ENCODE data around the gene HOXB7.

HOXB7 gene

DNA sequence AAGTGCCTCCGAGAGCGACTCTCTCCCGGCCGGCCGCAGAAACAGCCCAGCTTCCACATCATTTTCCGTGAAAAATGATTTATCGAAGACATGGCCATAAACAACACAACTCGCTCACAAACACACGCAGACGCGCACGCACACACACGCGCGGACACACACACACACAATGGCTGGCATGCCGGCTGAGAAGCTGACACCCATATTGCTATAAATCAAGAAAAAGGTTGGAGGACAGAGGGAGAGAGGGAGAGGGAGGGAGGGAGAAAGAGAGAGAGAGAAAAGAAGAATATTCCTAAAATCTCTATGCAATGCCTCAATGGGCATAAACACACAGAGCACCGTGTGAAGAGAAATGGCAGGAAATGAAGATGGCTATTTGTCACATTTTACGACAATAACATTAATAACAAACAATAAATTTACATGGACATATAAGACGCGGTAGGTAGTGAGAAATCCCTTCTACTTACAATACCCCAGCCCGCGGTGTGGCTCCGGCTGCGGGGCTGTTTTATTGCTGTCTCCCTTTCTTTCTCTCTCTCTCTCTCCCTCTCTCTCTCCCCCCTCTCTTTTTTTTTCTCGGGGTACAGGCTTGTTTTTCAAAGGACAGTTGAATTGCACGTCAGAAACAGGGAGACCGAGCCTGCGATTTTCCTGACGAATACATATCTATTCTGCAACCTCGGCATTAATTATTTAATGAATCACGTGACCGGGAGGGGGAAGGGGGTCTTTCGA, 42.1 kb downstream of the HOXB7 start:
- Histone ChIP-seq H3K4me1 (ENCODE audit: low read length) (peaks cover 17% of the 10 kb centered on the region), H3K4me2 (ENCODE audit: low read length) (no peak overlapping the region), H3K36me3 (replicated peaks; ENCODE audit: low read depth, low read length) (peaks cover 44% of the 10 kb centered on the region), H4K20me1 (ENCODE audit: insufficient read depth, low read length) (peaks cover 4% of the 10 kb centered on the region; the same call in 1 of the 2 replicates), H2AFZ (ENCODE audit: low read depth, low read length) (no peak overlapping the region), H3K27me3 (ENCODE audit: low read depth, low read length) (no peaks in the 10 kb centered on the region), H3K9ac (ENCODE audit: low read length) (no peak overlapping the region), H3K79me2 (ENCODE audit: low read length) (peaks cover 44% of the 10 kb centered on the region), H3K9me3 (ENCODE audit: insufficient read depth, low read length) (no peaks in the 10 kb centered on the region), H3K4me3 (ENCODE audit: low read length) (no peak overlapping the region), H3K27ac (ENCODE audit: low read length) (no peak overlapping the region)
- TF ChIP-seq, protein P1, sequence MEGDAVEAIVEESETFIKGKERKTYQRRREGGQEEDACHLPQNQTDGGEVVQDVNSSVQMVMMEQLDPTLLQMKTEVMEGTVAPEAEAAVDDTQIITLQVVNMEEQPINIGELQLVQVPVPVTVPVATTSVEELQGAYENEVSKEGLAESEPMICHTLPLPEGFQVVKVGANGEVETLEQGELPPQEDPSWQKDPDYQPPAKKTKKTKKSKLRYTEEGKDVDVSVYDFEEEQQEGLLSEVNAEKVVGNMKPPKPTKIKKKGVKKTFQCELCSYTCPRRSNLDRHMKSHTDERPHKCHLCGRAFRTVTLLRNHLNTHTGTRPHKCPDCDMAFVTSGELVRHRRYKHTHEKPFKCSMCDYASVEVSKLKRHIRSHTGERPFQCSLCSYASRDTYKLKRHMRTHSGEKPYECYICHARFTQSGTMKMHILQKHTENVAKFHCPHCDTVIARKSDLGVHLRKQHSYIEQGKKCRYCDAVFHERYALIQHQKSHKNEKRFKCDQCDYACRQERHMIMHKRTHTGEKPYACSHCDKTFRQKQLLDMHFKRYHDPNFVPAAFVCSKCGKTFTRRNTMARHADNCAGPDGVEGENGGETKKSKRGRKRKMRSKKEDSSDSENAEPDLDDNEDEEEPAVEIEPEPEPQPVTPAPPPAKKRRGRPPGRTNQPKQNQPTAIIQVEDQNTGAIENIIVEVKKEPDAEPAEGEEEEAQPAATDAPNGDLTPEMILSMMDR (IDR thresholded peaks at IDR 0.05; ENCODE audit: low read depth, low read length) = no peak
- TF ChIP-seq EZH2phosphoT487 (IDR thresholded peaks at IDR 0.05; ENCODE audit: low read depth) = no peak

DNA sequence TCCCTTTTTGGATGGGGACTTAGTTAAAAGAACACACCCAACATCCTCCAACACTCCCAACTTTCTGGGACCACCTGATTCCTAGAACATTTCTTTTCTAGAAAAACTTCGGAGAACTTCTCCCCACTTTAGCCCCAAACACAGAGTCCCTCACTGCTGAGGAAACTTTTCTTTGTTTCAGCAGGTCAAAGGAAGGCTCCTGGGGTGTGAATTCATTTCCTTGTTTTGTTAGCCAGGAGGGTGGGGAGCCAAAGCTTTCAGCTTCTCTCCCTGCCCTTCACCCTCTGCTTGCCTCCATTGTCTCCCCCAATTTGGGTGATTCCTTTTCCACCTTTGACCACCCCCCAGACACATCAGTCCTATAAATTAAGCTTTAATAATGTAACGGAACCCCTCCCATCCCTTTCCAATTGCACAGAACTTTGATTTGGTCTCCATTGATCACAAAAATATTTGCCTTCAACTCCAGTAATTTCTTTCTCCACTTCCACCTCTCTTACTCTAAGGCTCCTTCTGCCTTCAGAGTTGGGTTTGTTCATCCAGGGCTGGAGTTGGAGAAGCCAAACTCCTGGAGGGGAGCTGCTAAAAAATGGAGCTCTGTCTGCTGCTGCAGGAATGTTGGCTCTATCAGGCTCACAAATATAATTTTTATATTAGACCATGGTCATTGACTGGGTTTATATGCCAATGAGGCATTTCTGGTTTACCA, 43.0 kb downstream of the HOXB7 start:
- peaks cover 20% of the 10 kb centered on the region for H3K4me1 ChIP-seq (ENCODE audit: low read length)
- H2AFZ ChIP-seq (ENCODE audit: low read depth, low read length) = no peak overlapping the region
- TF ChIP-seq, protein P1 (IDR thresholded peaks at IDR 0.05; ENCODE audit: low read depth, low read length) = no peak
- TF ChIP-seq EZH2phosphoT487 (IDR thresholded peaks at IDR 0.05; ENCODE audit: low read depth) = no peak
- H3K4me3 ChIP-seq (ENCODE audit: low read length) = no peak overlapping the region
- peaks cover 48% of the 10 kb centered on the region for H3K36me3 ChIP-seq (replicated peaks; ENCODE audit: low read depth, low read length)
- H3K79me2 ChIP-seq (ENCODE audit: low read length) = peaks cover 48% of the 10 kb centered on the region
- H3K27me3 ChIP-seq (ENCODE audit: low read depth, low read length) = no peaks in the 10 kb centered on the region
- no peak overlapping the region for H3K4me2 ChIP-seq (ENCODE audit: low read length)
- H3K27ac ChIP-seq (ENCODE audit: low read length) = no peak overlapping the region
- H3K9me3 ChIP-seq (ENCODE audit: insufficient read depth, low read length) = no peaks in the 10 kb centered on the region
- H4K20me1 ChIP-seq (ENCODE audit: insufficient read depth, low read length) = peaks cover 4% of the 10 kb centered on the region; the same call in 1 of the 2 replicates
- H3K9ac ChIP-seq (ENCODE audit: low read length) = no peak overlapping the region

DNA sequence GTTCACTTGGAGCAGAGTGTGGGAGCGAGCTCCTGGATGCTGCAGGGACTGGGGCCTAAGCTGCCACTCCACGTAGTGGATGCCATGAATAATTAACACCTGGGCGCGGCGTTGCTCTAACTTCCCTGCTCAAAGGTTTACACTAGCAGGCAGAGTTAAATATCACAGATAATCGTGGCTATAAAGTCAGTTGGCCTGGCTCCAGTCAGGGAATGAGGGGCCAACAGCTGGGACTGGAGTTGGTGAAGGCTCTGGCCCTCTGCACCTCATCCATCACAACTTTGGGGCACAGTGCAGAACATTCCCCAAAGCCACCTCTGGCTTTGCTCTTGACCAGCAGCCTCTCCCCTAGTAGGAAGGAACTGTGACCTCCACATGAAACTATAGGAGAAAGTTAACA, 43.6 kb downstream of the HOXB7 start:
- H3K27me3 ChIP-seq (ENCODE audit: low read depth, low read length) = no peaks in the 10 kb centered on the region
- peaks cover 54% of the 10 kb centered on the region for H3K79me2 ChIP-seq (ENCODE audit: low read length)
- peaks cover 26% of the 10 kb centered on the region for H3K4me1 ChIP-seq (ENCODE audit: low read length)
- H3K9ac ChIP-seq (ENCODE audit: low read length) = no peak overlapping the region
- no peak overlapping the region for H3K4me2 ChIP-seq (ENCODE audit: low read length)
- H3K4me3 ChIP-seq (ENCODE audit: low read length) = no peak overlapping the region
- no peak overlapping the region for H2AFZ ChIP-seq (ENCODE audit: low read depth, low read length)
- TF ChIP-seq, protein P1 (IDR thresholded peaks at IDR 0.05; ENCODE audit: low read depth, low read length) = no peak
- TF ChIP-seq EZH2phosphoT487 (IDR thresholded peaks at IDR 0.05; ENCODE audit: low read depth) = no peak
- no peaks in the 10 kb centered on the region for H3K9me3 ChIP-seq (ENCODE audit: insufficient read depth, low read length)
- H3K36me3 ChIP-seq (replicated peaks; ENCODE audit: low read depth, low read length) = peaks cover 44% of the 10 kb centered on the region
- H3K27ac ChIP-seq (ENCODE audit: low read length) = no peak overlapping the region
- H4K20me1 ChIP-seq (ENCODE audit: insufficient read depth, low read length) = peaks cover 4% of the 10 kb centered on the region; the same call in 1 of the 2 replicates

DNA sequence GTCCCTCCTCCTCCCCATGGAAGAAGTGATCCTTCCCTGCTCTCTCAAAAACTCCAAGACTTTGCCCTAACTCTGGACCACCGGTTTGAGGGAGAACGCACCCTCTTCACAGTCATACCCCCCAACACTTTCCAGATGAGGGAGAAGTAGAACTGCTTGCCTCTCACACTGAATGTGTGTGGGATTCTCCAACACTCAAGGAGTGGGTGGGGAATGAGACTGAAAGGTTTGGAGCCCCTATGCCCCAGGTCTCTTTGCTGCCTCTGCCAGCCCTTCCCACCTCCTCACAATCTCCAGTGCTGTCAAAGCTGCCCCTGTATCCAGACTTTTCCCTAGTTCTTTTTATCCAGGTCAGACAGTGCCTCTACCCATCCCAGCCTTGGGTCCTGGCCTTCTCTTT, 44.1 kb downstream of the HOXB7 start:
- Histone ChIP-seq H3K27me3 (ENCODE audit: low read depth, low read length) (no peaks in the 10 kb centered on the region), H4K20me1 (ENCODE audit: insufficient read depth, low read length) (peaks cover under 1% of the 10 kb centered on the region; the same call in 1 of the 2 replicates), H3K9ac (ENCODE audit: low read length) (no peak overlapping the region), H3K4me2 (ENCODE audit: low read length) (no peak overlapping the region), H3K4me3 (ENCODE audit: low read length) (no peak overlapping the region), H3K27ac (ENCODE audit: low read length) (no peak overlapping the region), H3K79me2 (ENCODE audit: low read length) (peaks cover 55% of the 10 kb centered on the region), H3K36me3 (replicated peaks; ENCODE audit: low read depth, low read length) (peaks cover 39% of the 10 kb centered on the region), H3K9me3 (ENCODE audit: insufficient read depth, low read length) (no peaks in the 10 kb centered on the region), H2AFZ (ENCODE audit: low read depth, low read length) (no peak overlapping the region), H3K4me1 (ENCODE audit: low read length) (peaks cover 31% of the 10 kb centered on the region)
- TF ChIP-seq EZH2phosphoT487 (IDR thresholded peaks at IDR 0.05; ENCODE audit: low read depth) = no peak
- TF ChIP-seq, protein P1 (IDR thresholded peaks at IDR 0.05; ENCODE audit: low read depth, low read length) = no peak

Measured in OCI-LY3 (cell line).